Upper lobe of left lung (tissue), 6 donors: Measurements from ENCODE around the gene PPP3CA. TPM values are rescaled to one million over a fixed set of nuclear protein-coding genes. Genes with fewer than 3 reads are reported as not detected.

Experiments used
- ATAC-seq, 2 donors: fragments of 200-7000 bp; cut with Tn5 transposase; one replicate each; pipeline ENCODE4 v1.9.1; 2022; ENCODE audit warnings: mild to moderate bottlenecking in 2 of 2, moderate library complexity in 2 of 2; ENCODE audit not compliant: low FRiP score in 2 of 2
- DNase-seq, 2 donors: peaks; one replicate each; pipeline ENCODE4 v3.0.0-alpha.2; 2019 to 2020
- H3K27ac ChIP-seq, 4 donors: fragments of 200-600 bp; sonication (generic); one replicate each; pipeline ENCODE4 v1.5.1; 2016 to 2019
- H3K27me3 ChIP-seq, 4 donors: fragments of 200-600 bp; sonication (generic); one replicate each; pipeline ENCODE4 v1.5.1; 2017 to 2019
- H3K36me3 ChIP-seq, 4 donors: fragments of 200-600 bp; sonication (generic); one replicate each; pipeline ENCODE4 v1.5.1; 2016 to 2019
- H3K4me1 ChIP-seq, 4 donors: fragments of 200-600 bp; sonication (generic); one replicate each; pipeline ENCODE4 v1.5.1; 2018 to 2019
- H3K4me3 ChIP-seq, 4 donors: fragments of 200-600 bp; sonication (generic); one replicate each; pipeline ENCODE4 v1.5.1; 2017 to 2019; ENCODE audit warnings: mild to moderate bottlenecking in 2 of 4, moderate library complexity in 1 of 4
- H3K9me3 ChIP-seq, 4 donors: fragments of 200-600 bp; sonication (generic); one replicate each; pipeline ENCODE4 v1.5.1; 2018 to 2019
- EP300 ChIP-seq, 4 donors: sonication (generic); formaldehyde crosslinking; IDR thresholded peaks; one replicate each; pipeline ENCODE4 v1.5.1; 2017; ENCODE audit warnings: antibody characterized with exemption in 4 of 4, control low read depth in 2 of 4
- POLR2A ChIP-seq, 4 donors: fragments of 450-650 bp; IDR thresholded peaks; one replicate each; pipeline ENCODE4 v1.5.1; 2016 to 2017; ENCODE audit warnings: antibody characterized with exemption in 4 of 4, mild to moderate bottlenecking in 2 of 4
- POLR2AphosphoS5 ChIP-seq, 2 donors: sonication (generic); formaldehyde crosslinking; IDR thresholded peaks; one replicate each; pipeline ENCODE4 v1.5.1; 2017; ENCODE audit warnings: antibody characterized with exemption in 2 of 2
- WGBS, 2 donors: methylation state at CpG; one replicate each; pipeline ENCODE4 v1.1.5; 2017 to 2018; 5-methylcytosine and 5-hydroxymethylcytosine counted together
- total RNA-seq, 6 donors: library from RNA; depleted of rRNA in 4 of 6; stranded (reverse); fragments of >200 nt in 4 of 6; gene quantifications; one replicate each; pipeline versions ENCODE4 v1.1.0 to v1.2.1, GENCODE V29; 2016 to 2021
- TF ChIP-seq, protein P1 (sequence below), 6 experiments: fragments of 450-650 bp in 4 of 6; fragments of 200-600 bp in 2 of 6; sonication (generic) in 2 of 6; IDR thresholded peaks; one replicate each; pipeline ENCODE4 v1.5.1; 2016 to 2019; ENCODE audit warnings: antibody characterized with exemption in 6 of 6
- donor health status: DM: no; HTN: no; CAD: no; lungs with moderate emphysema.
- donor health status: DM: no; HTN: yes; CAD: no; lungs with severe emphysema.

The PPP3CA gene
- total RNA-seq, 6 donors from 2014 or later: 28.3 to 62.0 (median 50.0) TPM

DNA sequence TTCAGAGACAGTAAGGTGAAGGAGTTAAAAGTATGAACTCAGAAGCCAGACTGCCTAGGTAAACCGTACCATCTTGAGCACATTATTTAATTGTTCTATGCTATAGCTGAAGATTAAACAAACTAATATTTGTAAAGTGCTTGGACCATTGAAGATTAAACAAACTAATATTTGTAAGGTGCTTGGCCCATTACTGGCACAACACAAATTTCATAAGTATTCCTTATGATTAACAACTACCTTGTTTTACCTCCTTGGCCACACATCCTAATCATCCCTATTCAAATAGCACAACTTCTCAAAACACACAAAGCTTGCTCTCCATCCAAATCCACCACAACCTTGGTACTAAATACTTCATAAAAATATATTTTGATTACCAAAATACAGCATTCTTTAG is 137.0 kb downstream of the PPP3CA start:
- Histone ChIP-seq H3K4me1 (peaks cover 0 to 4% (median 0%) of the 10 kb centered on the region in 4 donors), H3K9me3 (no peaks in the 10 kb centered on the region), H3K36me3 (no peaks in the 10 kb centered on the region), H3K27me3 (no peaks in the 10 kb centered on the region), H3K27ac (no peak overlapping the region), H3K4me3 (no peak overlapping the region)
- TF ChIP-seq, protein P1, sequence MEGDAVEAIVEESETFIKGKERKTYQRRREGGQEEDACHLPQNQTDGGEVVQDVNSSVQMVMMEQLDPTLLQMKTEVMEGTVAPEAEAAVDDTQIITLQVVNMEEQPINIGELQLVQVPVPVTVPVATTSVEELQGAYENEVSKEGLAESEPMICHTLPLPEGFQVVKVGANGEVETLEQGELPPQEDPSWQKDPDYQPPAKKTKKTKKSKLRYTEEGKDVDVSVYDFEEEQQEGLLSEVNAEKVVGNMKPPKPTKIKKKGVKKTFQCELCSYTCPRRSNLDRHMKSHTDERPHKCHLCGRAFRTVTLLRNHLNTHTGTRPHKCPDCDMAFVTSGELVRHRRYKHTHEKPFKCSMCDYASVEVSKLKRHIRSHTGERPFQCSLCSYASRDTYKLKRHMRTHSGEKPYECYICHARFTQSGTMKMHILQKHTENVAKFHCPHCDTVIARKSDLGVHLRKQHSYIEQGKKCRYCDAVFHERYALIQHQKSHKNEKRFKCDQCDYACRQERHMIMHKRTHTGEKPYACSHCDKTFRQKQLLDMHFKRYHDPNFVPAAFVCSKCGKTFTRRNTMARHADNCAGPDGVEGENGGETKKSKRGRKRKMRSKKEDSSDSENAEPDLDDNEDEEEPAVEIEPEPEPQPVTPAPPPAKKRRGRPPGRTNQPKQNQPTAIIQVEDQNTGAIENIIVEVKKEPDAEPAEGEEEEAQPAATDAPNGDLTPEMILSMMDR (IDR thresholded peaks at IDR 0.05): no peak
- TF ChIP-seq EP300 (IDR thresholded peaks at IDR 0.05) (no peak), POLR2A (IDR thresholded peaks at IDR 0.05) (no peak), POLR2AphosphoS5 (IDR thresholded peaks at IDR 0.05) (no peak)
- ATAC-seq (no peak), DNase-seq (no peak)
- 74 to 76% methylated on average over 1 of the region's 1 CpG for WGBS, 2 donors

DNA sequence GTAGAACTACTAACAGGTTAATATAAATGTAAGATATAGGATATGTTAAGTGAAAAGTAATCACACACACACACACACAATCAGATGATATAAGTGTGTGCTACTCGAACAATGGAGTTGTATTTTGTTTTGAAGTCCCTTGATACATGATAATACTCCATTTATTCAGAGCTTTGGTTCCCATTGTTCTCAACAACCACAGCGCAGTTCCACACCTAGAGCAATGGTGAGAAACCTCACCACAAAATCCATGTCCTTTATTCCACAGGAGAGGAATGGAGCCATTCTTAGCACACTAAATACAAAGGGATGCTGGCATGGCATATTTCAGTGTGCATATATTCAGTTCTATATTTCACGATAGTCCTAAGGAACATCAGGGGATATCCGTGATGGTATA is 139.2 kb downstream of the PPP3CA start:
- TF ChIP-seq EP300 (IDR thresholded peaks at IDR 0.05) (no peak), POLR2A (IDR thresholded peaks at IDR 0.05) (no peak), POLR2AphosphoS5 (IDR thresholded peaks at IDR 0.05) (no peak)
- TF ChIP-seq, protein P1 (IDR thresholded peaks at IDR 0.05): no peak
- no peak overlapping the region for H3K27ac ChIP-seq
- H3K9me3 ChIP-seq: no peaks in the 10 kb centered on the region
- no peak overlapping the region for H3K4me3 ChIP-seq
- H3K27me3 ChIP-seq: no peaks in the 10 kb centered on the region
- no peak for DNase-seq
- ATAC-seq: no peak
- WGBS, 2 donors: 88 to 90% methylated on average over 4 of the region's 4 CpGs
- peaks cover 0 to 4% (median 0%) of the 10 kb centered on the region in 4 donors for H3K4me1 ChIP-seq
- H3K36me3 ChIP-seq: no peaks in the 10 kb centered on the region

DNA sequence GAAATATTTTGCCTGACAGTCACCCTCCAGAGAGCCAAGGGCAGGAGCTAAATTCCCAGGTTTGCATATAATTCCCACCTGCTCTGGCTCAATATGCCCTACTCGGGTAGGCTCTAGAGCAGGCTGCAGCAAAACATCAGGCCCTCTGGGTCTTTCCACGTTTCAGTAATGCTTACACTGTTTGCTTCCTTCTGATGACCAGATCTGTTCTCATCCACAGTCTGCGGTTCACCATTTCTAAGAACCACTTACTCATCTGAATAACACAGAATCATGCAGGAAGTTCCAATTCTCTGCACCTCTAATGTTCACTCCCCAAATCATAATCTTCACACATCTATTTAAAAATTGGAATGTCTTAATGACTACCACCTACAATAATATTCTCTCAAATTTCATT is 141.4 kb downstream of the PPP3CA start:
- peak in 1 of 2 donors; percentile 33 for DNase-seq
- peaks cover 0 to 12% (median 4%) of the 10 kb centered on the region in 4 donors for H3K4me1 ChIP-seq
- peak; percentile 37 to 76 for ATAC-seq

DNA sequence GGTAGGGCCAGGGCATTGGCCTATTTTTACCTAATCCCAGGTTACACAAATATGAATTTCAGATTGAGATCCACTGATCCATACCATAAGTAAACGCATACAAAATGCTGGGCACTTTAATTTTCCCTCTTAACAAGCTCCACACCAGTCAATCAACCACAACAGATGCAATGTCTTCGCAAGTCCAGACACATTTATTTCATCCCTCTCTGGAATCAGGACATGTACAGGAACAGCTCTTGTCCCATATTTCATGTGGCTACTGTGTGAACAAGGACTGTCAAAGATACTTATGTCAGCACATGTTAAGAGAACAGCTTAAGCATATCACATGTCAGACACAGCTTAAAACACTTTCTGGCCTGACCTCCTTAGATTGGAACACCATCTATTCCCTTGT is 145.9 kb downstream of the PPP3CA start:
- Histone ChIP-seq H3K36me3 (no peaks in the 10 kb centered on the region), H3K27me3 (no peaks in the 10 kb centered on the region), H3K9me3 (no peaks in the 10 kb centered on the region), H3K4me3 (no peak overlapping the region), H3K4me1 (peaks cover 0 to 30% (median 15%) of the 10 kb centered on the region in 4 donors), H3K27ac (no peak overlapping the region)
- ATAC-seq: no peak
- DNase-seq: no peak
- TF ChIP-seq POLR2A (IDR thresholded peaks at IDR 0.05) (no peak), POLR2AphosphoS5 (IDR thresholded peaks at IDR 0.05) (no peak), EP300 (IDR thresholded peaks at IDR 0.05) (no peak)
- TF ChIP-seq, protein P1 (IDR thresholded peaks at IDR 0.05): no peak
- 50% methylated on average over 2 of the region's 2 CpGs for WGBS, 2 donors

More for the DNA sequence above, 141.4 kb downstream of the PPP3CA start:
- 57 to 60% methylated on average over 3 of the region's 3 CpGs for WGBS, 2 donors
- no peaks in the 10 kb centered on the region for H3K36me3 ChIP-seq
- H3K27me3 ChIP-seq: no peaks in the 10 kb centered on the region
- no peaks in the 10 kb centered on the region for H3K9me3 ChIP-seq
- TF ChIP-seq, protein P1 (IDR thresholded peaks at IDR 0.05): no peak
- TF ChIP-seq POLR2AphosphoS5 (IDR thresholded peaks at IDR 0.05) (no peak), POLR2A (IDR thresholded peaks at IDR 0.05) (no peak), EP300 (IDR thresholded peaks at IDR 0.05) (no peak)
- H3K4me3 ChIP-seq: no peak overlapping the region
- H3K27ac ChIP-seq: peak overlapping the region in 1 of 4 donors; percentile 16

DNA sequence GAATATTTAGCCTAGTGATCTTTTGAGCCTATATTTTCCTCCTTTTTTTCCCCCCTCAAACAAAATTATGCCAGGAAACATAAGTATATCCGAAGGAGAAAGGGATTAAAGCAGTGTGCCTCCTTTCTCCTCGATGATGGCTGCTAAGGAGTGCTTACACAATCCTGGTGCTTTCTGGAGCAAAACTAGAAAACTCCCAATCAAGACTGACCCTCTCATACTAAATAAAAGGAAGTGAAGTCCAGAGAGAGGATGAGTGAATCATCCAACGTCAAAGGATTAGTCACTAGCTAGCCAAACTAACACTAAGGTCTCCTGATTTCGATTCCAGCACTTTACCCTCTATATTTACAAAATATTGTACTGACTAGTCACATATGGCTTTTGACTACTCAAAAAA is 146.8 kb downstream of the PPP3CA start:
- ATAC-seq (peak; percentile 43 to 95), DNase-seq (no peak)
- Histone ChIP-seq H3K36me3 (no peaks in the 10 kb centered on the region), H3K27ac (no peak overlapping the region), H3K4me3 (no peak overlapping the region), H3K4me1 (peaks cover 0 to 30% (median 15%) of the 10 kb centered on the region in 4 donors), H3K27me3 (no peaks in the 10 kb centered on the region), H3K9me3 (no peaks in the 10 kb centered on the region)
- TF ChIP-seq, protein P1 (IDR thresholded peaks at IDR 0.05): no peak
- TF ChIP-seq EP300 (IDR thresholded peaks at IDR 0.05) (peak in 1 of 4 donors; percentile 65), POLR2A (IDR thresholded peaks at IDR 0.05) (no peak), POLR2AphosphoS5 (IDR thresholded peaks at IDR 0.05) (peak in 1 of 2 donors; percentile 37)
- WGBS, 2 donors: 33 to 57% methylated on average over 4 of the region's 4 CpGs
